ENCODE data around the gene MYO9B.

- TF ChIP-seq CTCF (IDR thresholded peaks at IDR 0.05) (no peak), SIN3A (IDR thresholded peaks at IDR 0.05; ENCODE audit: borderline replicate concordance, insufficient read depth, low read depth, low read length) (no peak)
- TF ChIP-seq, protein P1, sequence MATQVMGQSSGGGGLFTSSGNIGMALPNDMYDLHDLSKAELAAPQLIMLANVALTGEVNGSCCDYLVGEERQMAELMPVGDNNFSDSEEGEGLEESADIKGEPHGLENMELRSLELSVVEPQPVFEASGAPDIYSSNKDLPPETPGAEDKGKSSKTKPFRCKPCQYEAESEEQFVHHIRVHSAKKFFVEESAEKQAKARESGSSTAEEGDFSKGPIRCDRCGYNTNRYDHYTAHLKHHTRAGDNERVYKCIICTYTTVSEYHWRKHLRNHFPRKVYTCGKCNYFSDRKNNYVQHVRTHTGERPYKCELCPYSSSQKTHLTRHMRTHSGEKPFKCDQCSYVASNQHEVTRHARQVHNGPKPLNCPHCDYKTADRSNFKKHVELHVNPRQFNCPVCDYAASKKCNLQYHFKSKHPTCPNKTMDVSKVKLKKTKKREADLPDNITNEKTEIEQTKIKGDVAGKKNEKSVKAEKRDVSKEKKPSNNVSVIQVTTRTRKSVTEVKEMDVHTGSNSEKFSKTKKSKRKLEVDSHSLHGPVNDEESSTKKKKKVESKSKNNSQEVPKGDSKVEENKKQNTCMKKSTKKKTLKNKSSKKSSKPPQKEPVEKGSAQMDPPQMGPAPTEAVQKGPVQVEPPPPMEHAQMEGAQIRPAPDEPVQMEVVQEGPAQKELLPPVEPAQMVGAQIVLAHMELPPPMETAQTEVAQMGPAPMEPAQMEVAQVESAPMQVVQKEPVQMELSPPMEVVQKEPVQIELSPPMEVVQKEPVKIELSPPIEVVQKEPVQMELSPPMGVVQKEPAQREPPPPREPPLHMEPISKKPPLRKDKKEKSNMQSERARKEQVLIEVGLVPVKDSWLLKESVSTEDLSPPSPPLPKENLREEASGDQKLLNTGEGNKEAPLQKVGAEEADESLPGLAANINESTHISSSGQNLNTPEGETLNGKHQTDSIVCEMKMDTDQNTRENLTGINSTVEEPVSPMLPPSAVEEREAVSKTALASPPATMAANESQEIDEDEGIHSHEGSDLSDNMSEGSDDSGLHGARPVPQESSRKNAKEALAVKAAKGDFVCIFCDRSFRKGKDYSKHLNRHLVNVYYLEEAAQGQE (IDR thresholded peaks at IDR 0.05; ENCODE audit: insufficient read depth in 1 of 2, low read depth in 2 of 2, low read length in 1 of 2), result no peak
Measured at GRCh38 chr19:17149393-17150135, 74.0 kb downstream of the MYO9B start.

Data from Panc1 (cell line).